A673 (cell line): ENCODE data around the gene FBN1.

ENCODE experiments used
- CTCF ChIP-seq: fragments of 300-800, 200-600 bp; sonication (generic); conservative IDR thresholded peaks from 2 replicates; pipeline ENCODE4 v1.5.1; 2017; ENCODE audit warnings: low read depth, mild to moderate bottlenecking, antibody characterized with exemption, low read length, moderate library complexity, mixed read lengths
- EZH2 ChIP-seq: fragments of 200-600 bp; sonication (generic); IDR thresholded peaks from 2 replicates; pipeline ENCODE4 v1.6.1; 2017; ENCODE audit warnings: borderline replicate concordance, low read depth, mild to moderate bottlenecking, mixed read lengths, antibody characterized with exemption, low read length; ENCODE audit not compliant: poor library complexity, severe bottlenecking

DNA sequence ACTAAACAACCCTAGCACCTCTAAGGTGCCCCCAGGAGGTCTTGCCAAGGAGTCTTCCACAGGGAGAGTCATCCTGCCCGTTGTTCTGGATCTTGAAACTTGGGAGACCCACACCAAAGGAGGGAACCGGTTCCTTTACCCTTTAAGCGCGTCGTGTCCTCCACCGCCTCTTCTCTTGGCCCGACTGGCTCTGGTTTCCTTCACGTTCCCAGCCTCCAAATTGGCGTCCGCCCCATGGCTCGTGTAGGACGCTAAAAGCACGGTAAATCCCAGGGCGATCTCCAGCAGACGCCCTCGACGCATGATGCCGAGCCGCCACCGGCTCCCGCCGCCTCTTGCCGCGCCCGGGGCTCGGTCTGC is 1.1 kb downstream of the FBN1 start:
- no peak for TF ChIP-seq CTCF
- no peak for TF ChIP-seq EZH2
